Psoas muscle (tissue), 8 donors: ENCODE measurements around the gene B3GNT3. TPM values are rescaled to one million over a fixed set of nuclear protein-coding genes. Genes with fewer than 3 reads are reported as not detected.

ENCODE experiments used
- ATAC-seq, 4 donors: fragments of 200-7000 bp; cut with Tn5 transposase; one replicate each; pipeline ENCODE4 v1.9.1; 2020; ENCODE audit warnings: moderate library complexity in 3 of 4, mild to moderate bottlenecking in 2 of 4
- DNase-seq, 2 donors: peaks; one replicate each; pipeline ENCODE4 v3.0.0-alpha.2; 2020
- H3K27ac ChIP-seq: fragments of 200-600 bp; one replicate; pipeline ENCODE4 v1.8.0; 2022
- H3K27me3 ChIP-seq, 3 donors: fragments of 200-600 bp in 1 of 3; one replicate each; pipeline versions ENCODE4 v1.6.1 to v1.8.0; 2013 to 2022; ENCODE audit warnings: low read length in 2 of 3, mild to moderate bottlenecking in 2 of 3, moderate library complexity in 1 of 3; ENCODE audit not compliant: insufficient read depth in 3 of 3
- H3K36me3 ChIP-seq, 2 donors: fragments of 200-600 bp in 1 of 2; one replicate each; pipeline versions ENCODE4 v1.6.1 to v1.8.0; 2013 to 2022; ENCODE audit warnings: low read depth in 1 of 2, mild to moderate bottlenecking in 1 of 2, moderate library complexity in 1 of 2; ENCODE audit not compliant: insufficient read depth in 1 of 2
- H3K4me1 ChIP-seq: fragments of 200-600 bp; one replicate; pipeline ENCODE4 v1.8.0; 2022
- H3K4me3 ChIP-seq: fragments of 200-600 bp; one replicate; pipeline ENCODE4 v1.8.0; 2022; ENCODE audit warnings: mild to moderate bottlenecking
- H3K9me3 ChIP-seq: fragments of 200-600 bp; one replicate; pipeline ENCODE4 v1.8.0; 2022
- WGBS, 3 donors: extraction: QIAGEN DNeasy Blood & Tissue Kit; methylation state at CpG; one replicate each; pipeline versions ENCODE4 v1.1.6 to v1.1.7; 2013; 5-methylcytosine and 5-hydroxymethylcytosine counted together
- intact Hi-C, 2 donors: fragments of 100-400 bp; cut with DNase I; formaldehyde crosslinking; loops; one replicate each; pipeline versions ENCODE4 v1.11.0 to v1.14.2; 2022
- polyA plus RNA-seq, 3 donors: library from polyadenylated mRNA; stranded (reverse); fragments of 200-250 nt; gene quantifications; one replicate each; pipeline ENCODE4 v1.2.3, GENCODE V29; 2013
- total RNA-seq, 4 donors: library from RNA; stranded (reverse); fragmentation: NEBNext Ultra II Directional in 2 of 4; extraction: Animal tissue kit (Norgen Biotek cat#: 25700) in 2 of 4; gene quantifications; one replicate each; pipeline versions ENCODE4 v1.2.1 to v1.2.4, GENCODE V29; 2021 to 2023
- TF ChIP-seq, protein P1 (sequence below): fragments of 200-600 bp; IDR thresholded peaks from one replicate; pipeline ENCODE4 v1.8.0; 2022; ENCODE audit warnings: antibody characterized with exemption
- donor health status: healthy with polysubstance abuse.
- donor health status: DM: no; HTN: no; CAD: no; lungs with moderate emphysema.
- donor health status: Bipolar disorder and iron deficiency.
- donor health status: healthy.
- donor health status: DM: yes; HTN: yes; CAD: no.
- donor health status: DM: no; HTN: no; CAD: no.
- donor health status: DM: no; HTN: no; CAD: no.
- donor health status: DM: yes; HTN: yes; CAD: no.

Gene B3GNT3
- total and polyA plus RNA-seq, 7 donors = 0.03 to 0.38 (median 0.08) TPM; not detected in 4

GRCh38 chr19:17843292-17843827 lies 48.4 kb downstream of the B3GNT3 start:
- H3K27ac ChIP-seq = no peak overlapping the region
- ATAC-seq (no peak), DNase-seq (no peak)
- no peak overlapping the region for H3K4me3 ChIP-seq
- no peaks in the 10 kb centered on the region for H3K36me3 ChIP-seq
- no peaks in the 10 kb centered on the region for H3K4me1 ChIP-seq
- TF ChIP-seq, protein P1, sequence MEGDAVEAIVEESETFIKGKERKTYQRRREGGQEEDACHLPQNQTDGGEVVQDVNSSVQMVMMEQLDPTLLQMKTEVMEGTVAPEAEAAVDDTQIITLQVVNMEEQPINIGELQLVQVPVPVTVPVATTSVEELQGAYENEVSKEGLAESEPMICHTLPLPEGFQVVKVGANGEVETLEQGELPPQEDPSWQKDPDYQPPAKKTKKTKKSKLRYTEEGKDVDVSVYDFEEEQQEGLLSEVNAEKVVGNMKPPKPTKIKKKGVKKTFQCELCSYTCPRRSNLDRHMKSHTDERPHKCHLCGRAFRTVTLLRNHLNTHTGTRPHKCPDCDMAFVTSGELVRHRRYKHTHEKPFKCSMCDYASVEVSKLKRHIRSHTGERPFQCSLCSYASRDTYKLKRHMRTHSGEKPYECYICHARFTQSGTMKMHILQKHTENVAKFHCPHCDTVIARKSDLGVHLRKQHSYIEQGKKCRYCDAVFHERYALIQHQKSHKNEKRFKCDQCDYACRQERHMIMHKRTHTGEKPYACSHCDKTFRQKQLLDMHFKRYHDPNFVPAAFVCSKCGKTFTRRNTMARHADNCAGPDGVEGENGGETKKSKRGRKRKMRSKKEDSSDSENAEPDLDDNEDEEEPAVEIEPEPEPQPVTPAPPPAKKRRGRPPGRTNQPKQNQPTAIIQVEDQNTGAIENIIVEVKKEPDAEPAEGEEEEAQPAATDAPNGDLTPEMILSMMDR = no peak
- 81 to 88% (median 81%) methylated on average over 9 of the region's 9 CpGs for WGBS, 3 donors
- no peaks in the 10 kb centered on the region for H3K9me3 ChIP-seq
- intact Hi-C loops = no loop called here
- peaks cover 0 to 82% (median 16%) of the 10 kb centered on the region in 3 donors for H3K27me3 ChIP-seq

GRCh38 chr19:17843908-17844490 lies 49.1 kb downstream of the B3GNT3 start:
- TF ChIP-seq, protein P1 = no peak
- no peaks in the 10 kb centered on the region for H3K36me3 ChIP-seq
- DNase-seq (no peak), ATAC-seq (no peak)
- H3K4me3 ChIP-seq = no peak overlapping the region
- intact Hi-C loops = no loop called here
- no peak overlapping the region for H3K27ac ChIP-seq
- WGBS, 3 donors = 69 to 80% (median 77%) methylated on average over 14 of the region's 14 CpGs
- peaks cover 0 to 82% (median 16%) of the 10 kb centered on the region in 3 donors for H3K27me3 ChIP-seq
- no peaks in the 10 kb centered on the region for H3K4me1 ChIP-seq
- no peaks in the 10 kb centered on the region for H3K9me3 ChIP-seq

- no peaks in the 10 kb centered on the region for H3K9me3 ChIP-seq
- H3K4me1 ChIP-seq = no peaks in the 10 kb centered on the region
- TF ChIP-seq, protein P1 = no peak
- peaks cover 0 to 67% (median 10%) of the 10 kb centered on the region in 3 donors for H3K27me3 ChIP-seq
- no peak overlapping the region for H3K4me3 ChIP-seq
- WGBS, 3 donors = 86 to 94% (median 86%) methylated on average over 8 of the region's 8 CpGs
- DNase-seq (no peak), ATAC-seq (no peak)
- no peaks in the 10 kb centered on the region for H3K36me3 ChIP-seq
- no peak overlapping the region for H3K27ac ChIP-seq
- intact Hi-C loops = no loop called here
Measured at GRCh38 chr19:17846146-17846545, 51.2 kb downstream of the B3GNT3 start.

DNA sequence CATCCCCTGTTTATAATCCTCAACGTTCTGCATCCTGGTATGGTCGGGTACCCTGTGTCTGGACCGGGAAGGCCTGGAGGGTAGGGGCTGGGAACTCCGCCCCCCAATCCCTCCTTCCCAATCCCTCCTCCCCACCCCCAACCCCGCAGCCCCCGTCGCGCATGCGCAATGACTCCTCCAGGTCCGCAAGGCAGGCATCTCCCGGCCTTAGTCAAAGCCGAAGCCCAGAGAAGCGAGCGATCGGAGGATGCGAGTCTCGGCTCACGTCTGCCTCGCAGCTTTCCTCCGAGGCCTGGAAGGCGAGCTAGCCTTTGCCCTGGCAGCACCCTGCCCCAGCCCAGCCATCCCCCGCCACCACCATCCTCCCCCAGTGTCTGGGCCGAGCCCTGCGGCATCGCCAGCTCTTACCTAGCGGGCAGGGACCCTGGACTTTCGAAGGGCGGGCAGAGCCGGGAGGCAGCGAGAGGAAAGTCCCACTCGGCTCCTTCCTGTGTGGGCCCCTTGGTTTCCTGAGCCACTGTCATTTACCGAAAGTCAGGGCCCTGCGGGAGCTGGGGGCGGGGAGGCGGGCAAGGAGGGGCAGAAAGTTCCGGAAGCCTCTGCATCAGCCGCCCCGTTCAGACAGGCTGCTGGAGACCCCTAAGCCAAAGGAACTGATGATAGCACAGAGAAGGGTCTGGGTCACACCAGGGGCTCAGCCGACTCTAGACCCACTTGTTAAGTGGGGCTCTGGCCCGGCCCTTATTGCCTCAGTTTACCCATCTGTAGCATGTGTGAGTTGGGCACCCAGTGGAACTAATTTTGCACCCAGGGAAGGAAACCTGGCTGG lies 52.8 kb downstream of the B3GNT3 start, which contains the start of gene JAK3:
Gene JAK3 (minus strand): TSS at position 445 of the 829 bp plus-strand sequence. CDS start 3,565 bp downstream, outside the sequence.
- H3K9me3 ChIP-seq = no peaks in the 10 kb centered on the region
- intact Hi-C loops = no loop called here
- H3K27ac ChIP-seq = peak within 1 kb of the TSS; percentile 41
- 7 to 9% (median 9%) methylated on average over 37 to 40 of the region's 40 CpGs for WGBS, 3 donors
- H3K4me3 ChIP-seq = peak within 1 kb of the TSS; percentile 56
- TF ChIP-seq, protein P1 = no peak
- H3K36me3 ChIP-seq = no peaks in the 10 kb centered on the region
- ATAC-seq = peak in 2 of 4 donors; percentile 19 to 34
- DNase-seq = peak in 1 of 2 donors; percentile 58
- peaks cover 0 to 55% (median 5%) of the 10 kb centered on the region in 3 donors for H3K27me3 ChIP-seq
- H3K4me1 ChIP-seq = no peaks in the 10 kb centered on the region
